Cardiac muscle cell (in vitro differentiated cells and primary cell): ENCODE data around the gene MRPL44. TPM values are rescaled to one million over a fixed set of nuclear protein-coding genes. Genes with fewer than 3 reads are reported as not detected.

Source experiments
- DNase-seq, 2 donors: peaks; one replicate each; pipeline versions ENCODE4 v3.0.0 to v3.0.0-alpha.2; 2010 to 2017; ENCODE audit warnings: low read depth in 1 of 2, low spot score in 1 of 2
- H3K27ac ChIP-seq: fragments of 200-600 bp; sonication (generic); 2 replicates; pipeline ENCODE4 v1.5.1; 2016
- H3K27me3 ChIP-seq: fragments of 200-600 bp; sonication (generic); 2 replicates; pipeline ENCODE4 v1.6.0; 2016; ENCODE audit warnings: control low read depth
- H3K36me3 ChIP-seq: fragments of 200-600 bp; sonication (generic); 2 replicates; pipeline ENCODE4 v1.5.1; 2016; ENCODE audit warnings: control low read depth
- H3K4me1 ChIP-seq: fragments of 200-600 bp; sonication (generic); 2 replicates; pipeline ENCODE4 v1.8.1; 2017; ENCODE audit warnings: low read depth, mild to moderate bottlenecking, mixed run types
- H3K4me3 ChIP-seq: fragments of 200-600 bp; sonication (generic); 2 replicates; pipeline ENCODE4 v1.5.1; 2016; ENCODE audit warnings: mild to moderate bottlenecking
- H3K9me3 ChIP-seq: fragments of 200-600 bp; sonication (generic); 2 replicates; pipeline ENCODE4 v1.5.1; 2017; ENCODE audit warnings: low read depth, mild to moderate bottlenecking, control low read depth
- polyA plus RNA-seq: library from polyadenylated mRNA; unstranded; fragments of >200 nt; fragmentation: Nextera tagmentation; extraction: Ambion mirVana; gene quantifications from 2 replicates; pipeline ENCODE4 v1.2.1, GENCODE V29; 2016
- total RNA-seq: library from RNA; depleted of rRNA; stranded (reverse); fragments of >200 nt; gene quantifications from 2 replicates; pipeline ENCODE4 v1.2.3, GENCODE V29; 2016
- TF ChIP-seq, protein P1 (sequence below): IDR thresholded peaks from 2 replicates; pipeline ENCODE4 v1.5.1; 2012; ENCODE audit warnings: low read depth, mild to moderate bottlenecking, low read length

Gene MRPL44
- total and polyA plus RNA-seq, 2 experiments from 2014 or later = 31.5 to 35.3 TPM

DNA sequence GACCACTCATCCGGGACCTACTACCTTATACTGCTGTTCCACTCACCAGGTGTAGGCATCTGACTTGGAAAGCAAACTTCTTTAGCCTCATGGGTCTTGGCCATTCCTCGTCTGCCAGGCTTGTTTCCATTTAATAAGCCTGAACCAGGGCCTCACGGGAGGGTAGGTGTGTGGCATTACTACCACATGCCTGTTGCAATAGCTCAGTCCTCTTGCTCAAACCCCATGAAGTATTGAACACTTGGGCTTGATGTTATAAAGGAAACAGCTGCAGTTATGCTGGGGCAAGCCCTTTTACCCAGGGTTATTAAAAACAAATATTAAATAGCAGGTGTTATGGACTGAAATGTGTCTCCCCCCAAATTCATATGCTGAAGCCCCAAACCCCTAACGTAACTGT, 21.2 kb downstream of the MRPL44 start:
- Histone ChIP-seq H3K27ac (no peak overlapping the region), H3K4me3 (no peak overlapping the region), H3K27me3 (no peaks in the 10 kb centered on the region), H3K4me1 (no peaks in the 10 kb centered on the region), H3K36me3 (no peaks in the 10 kb centered on the region), H3K9me3 (no peaks in the 10 kb centered on the region)
- DNase-seq = no peak
- TF ChIP-seq, protein P1, sequence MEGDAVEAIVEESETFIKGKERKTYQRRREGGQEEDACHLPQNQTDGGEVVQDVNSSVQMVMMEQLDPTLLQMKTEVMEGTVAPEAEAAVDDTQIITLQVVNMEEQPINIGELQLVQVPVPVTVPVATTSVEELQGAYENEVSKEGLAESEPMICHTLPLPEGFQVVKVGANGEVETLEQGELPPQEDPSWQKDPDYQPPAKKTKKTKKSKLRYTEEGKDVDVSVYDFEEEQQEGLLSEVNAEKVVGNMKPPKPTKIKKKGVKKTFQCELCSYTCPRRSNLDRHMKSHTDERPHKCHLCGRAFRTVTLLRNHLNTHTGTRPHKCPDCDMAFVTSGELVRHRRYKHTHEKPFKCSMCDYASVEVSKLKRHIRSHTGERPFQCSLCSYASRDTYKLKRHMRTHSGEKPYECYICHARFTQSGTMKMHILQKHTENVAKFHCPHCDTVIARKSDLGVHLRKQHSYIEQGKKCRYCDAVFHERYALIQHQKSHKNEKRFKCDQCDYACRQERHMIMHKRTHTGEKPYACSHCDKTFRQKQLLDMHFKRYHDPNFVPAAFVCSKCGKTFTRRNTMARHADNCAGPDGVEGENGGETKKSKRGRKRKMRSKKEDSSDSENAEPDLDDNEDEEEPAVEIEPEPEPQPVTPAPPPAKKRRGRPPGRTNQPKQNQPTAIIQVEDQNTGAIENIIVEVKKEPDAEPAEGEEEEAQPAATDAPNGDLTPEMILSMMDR = no peak

- peak in 1 of 2 donors; percentile 36 for DNase-seq
- TF ChIP-seq, protein P1 = no peak
- Histone ChIP-seq H3K27ac (no peak overlapping the region), H3K36me3 (no peaks in the 10 kb centered on the region), H3K4me3 (no peak overlapping the region), H3K9me3 (no peaks in the 10 kb centered on the region), H3K4me1 (no peaks in the 10 kb centered on the region), H3K27me3 (no peaks in the 10 kb centered on the region)
Measured at GRCh38 chr2:223979730-223980396, 22.6 kb downstream of the MRPL44 start.

GRCh38 chr2:223980397-223980735, 23.1 kb downstream of the MRPL44 start:
- no peak for DNase-seq
- no peaks in the 10 kb centered on the region for H3K36me3 ChIP-seq
- TF ChIP-seq, protein P1 = no peak
- H3K4me3 ChIP-seq = no peak overlapping the region
- H3K27me3 ChIP-seq = no peaks in the 10 kb centered on the region
- no peaks in the 10 kb centered on the region for H3K4me1 ChIP-seq
- no peaks in the 10 kb centered on the region for H3K9me3 ChIP-seq
- H3K27ac ChIP-seq = no peak overlapping the region

DNA sequence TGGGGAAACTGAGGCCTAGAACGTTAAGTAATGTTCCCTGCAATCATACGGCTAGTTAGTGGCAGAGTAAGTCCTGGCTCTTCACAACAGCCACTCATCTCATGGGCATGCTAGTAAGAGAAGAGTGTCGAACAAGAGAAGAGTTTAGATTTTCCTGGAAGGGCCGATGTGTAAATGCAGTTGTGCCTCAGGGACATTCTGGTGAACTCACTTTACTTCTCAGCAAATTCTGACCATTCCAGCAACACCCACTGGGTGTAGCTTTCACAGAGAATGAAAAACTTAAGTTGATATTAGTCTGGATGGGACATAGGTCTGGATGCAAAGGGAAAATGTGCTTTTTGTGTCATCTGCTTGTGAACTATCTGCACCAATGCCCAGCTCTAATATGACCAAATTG, 23.5 kb downstream of the MRPL44 start:
- Histone ChIP-seq H3K27ac (no peak overlapping the region), H3K27me3 (no peaks in the 10 kb centered on the region), H3K36me3 (no peaks in the 10 kb centered on the region), H3K4me3 (no peak overlapping the region), H3K9me3 (no peaks in the 10 kb centered on the region), H3K4me1 (no peaks in the 10 kb centered on the region)
- TF ChIP-seq, protein P1 = no peak
- DNase-seq = no peak

GRCh38 chr2:223981241-223981640, 24.0 kb downstream of the MRPL44 start:
- DNase-seq = no peak
- Histone ChIP-seq H3K4me3 (no peak overlapping the region), H3K4me1 (no peaks in the 10 kb centered on the region), H3K27ac (no peak overlapping the region), H3K36me3 (no peaks in the 10 kb centered on the region), H3K9me3 (no peaks in the 10 kb centered on the region), H3K27me3 (no peaks in the 10 kb centered on the region)
- TF ChIP-seq, protein P1 = no peak
